Lung (tissue), 12 donors: Measurements from ENCODE around the gene PRCD. TPM values are rescaled to one million over a fixed set of nuclear protein-coding genes. Genes with fewer than 3 reads are reported as not detected.

ENCODE experiments used
- ATAC-seq: fragments of 200-7000 bp; cut with Tn5 transposase; one replicate; pipeline ENCODE4 v1.9.1; 2020; ENCODE audit warnings: moderate number of reproducible peaks; ENCODE audit not compliant: insufficient read depth, low FRiP score
- DNase-seq, 3 donors: peaks; one replicate each; pipeline ENCODE4 v3.0.0-alpha.2; 2013 to 2017
- H3K27ac ChIP-seq, 2 donors: one replicate each; pipeline ENCODE4 v1.5.1; 2013; ENCODE audit warnings: mild to moderate bottlenecking in 2 of 2, moderate library complexity in 2 of 2, control low read depth in 1 of 2, inconsistent platforms in 1 of 2, low read depth in 1 of 2, low read length in 1 of 2
- H3K27me3 ChIP-seq, 3 donors: one replicate each; pipeline ENCODE4 v1.5.1; 2013; ENCODE audit warnings: low read length in 2 of 3; ENCODE audit not compliant: control insufficient read depth in 3 of 3, insufficient read depth in 3 of 3
- H3K36me3 ChIP-seq, 4 donors: one replicate each; pipeline ENCODE4 v1.5.1; 2013; ENCODE audit warnings: low read length in 4 of 4, mild to moderate bottlenecking in 1 of 4, moderate library complexity in 1 of 4; ENCODE audit not compliant: control insufficient read depth in 4 of 4, insufficient read depth in 4 of 4
- H3K4me1 ChIP-seq, 5 donors: one replicate each; pipeline ENCODE4 v1.5.1; 2013; ENCODE audit warnings: low read length in 5 of 5, mild to moderate bottlenecking in 2 of 5, moderate library complexity in 1 of 5; ENCODE audit not compliant: control insufficient read depth in 5 of 5, insufficient read depth in 5 of 5
- H3K4me3 ChIP-seq: one replicate; pipeline ENCODE4 v1.5.1; 2013; ENCODE audit warnings: mild to moderate bottlenecking, control low read depth, moderate library complexity
- H3K9ac ChIP-seq, 2 donors: one replicate each; pipeline ENCODE4 v1.5.1; 2013; ENCODE audit warnings: low read length in 2 of 2, control low read depth in 1 of 2; ENCODE audit not compliant: insufficient read depth in 1 of 2
- H3K9me3 ChIP-seq, 4 donors: one replicate each; pipeline ENCODE4 v1.5.1; 2013; ENCODE audit warnings: low read length in 3 of 4, mild to moderate bottlenecking in 1 of 4, moderate library complexity in 1 of 4; ENCODE audit not compliant: control insufficient read depth in 4 of 4, insufficient read depth in 3 of 4
- WGBS, 2 donors: extraction: QIAGEN DNeasy Blood & Tissue Kit; methylation state at CpG; one replicate each; pipeline ENCODE4 v1.1.7; 2013; 5-methylcytosine and 5-hydroxymethylcytosine counted together
- polyA plus RNA-seq, 2 donors: library from polyadenylated mRNA; stranded (reverse); fragments of 200-250 nt; gene quantifications; one replicate each; pipeline ENCODE4 v1.2.1, GENCODE V29; 2013
- total RNA-seq, 2 donors: library from RNA; depleted of rRNA in 1 of 2; stranded (reverse); fragments of >200 nt in 1 of 2; gene quantifications; one replicate each; pipeline ENCODE4 v1.2.1, GENCODE V29; 2014 to 2021
- TF ChIP-seq, protein P1 (sequence below): IDR thresholded peaks from 2 replicates; pipeline ENCODE4 v1.5.1; 2012; ENCODE audit warnings: mild to moderate bottlenecking; ENCODE audit errors: control extremely low read depth, extremely low read depth
- donor health status: control.
- donor health status: control.
- donor health status: Bipolar disorder and iron deficiency.
- donor health status: healthy.
- donor health status: DM: yes; HTN: yes; CAD: no.

The PRCD gene
- total and polyA plus RNA-seq, 4 donors: 2.0 to 11.3 (median 5.6) TPM

DNA sequence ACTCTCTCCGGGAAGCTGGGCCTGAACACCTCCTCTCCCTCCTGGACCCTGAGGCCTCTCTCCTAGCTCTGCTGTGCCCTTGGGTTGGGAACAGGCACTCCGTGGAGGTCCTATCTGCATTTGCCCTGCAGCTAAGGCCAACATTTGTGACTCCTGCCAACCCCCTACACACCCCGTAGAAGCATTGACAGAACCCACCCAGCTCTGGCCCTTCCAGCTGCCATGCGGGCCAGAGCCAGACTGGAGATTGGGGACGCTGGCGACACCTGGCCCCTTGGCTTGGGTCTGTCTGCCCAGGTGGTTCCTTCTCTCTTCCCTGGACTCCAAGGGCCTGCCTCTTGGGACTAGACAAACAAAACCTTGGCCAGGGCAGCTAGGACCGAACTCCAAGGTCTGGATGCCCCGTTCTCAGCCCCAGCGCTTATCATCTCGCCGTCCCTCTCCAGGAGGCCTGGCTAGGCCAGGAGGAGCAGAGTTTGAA is 38.0 kb upstream of the PRCD start:
- TF ChIP-seq, protein P1, sequence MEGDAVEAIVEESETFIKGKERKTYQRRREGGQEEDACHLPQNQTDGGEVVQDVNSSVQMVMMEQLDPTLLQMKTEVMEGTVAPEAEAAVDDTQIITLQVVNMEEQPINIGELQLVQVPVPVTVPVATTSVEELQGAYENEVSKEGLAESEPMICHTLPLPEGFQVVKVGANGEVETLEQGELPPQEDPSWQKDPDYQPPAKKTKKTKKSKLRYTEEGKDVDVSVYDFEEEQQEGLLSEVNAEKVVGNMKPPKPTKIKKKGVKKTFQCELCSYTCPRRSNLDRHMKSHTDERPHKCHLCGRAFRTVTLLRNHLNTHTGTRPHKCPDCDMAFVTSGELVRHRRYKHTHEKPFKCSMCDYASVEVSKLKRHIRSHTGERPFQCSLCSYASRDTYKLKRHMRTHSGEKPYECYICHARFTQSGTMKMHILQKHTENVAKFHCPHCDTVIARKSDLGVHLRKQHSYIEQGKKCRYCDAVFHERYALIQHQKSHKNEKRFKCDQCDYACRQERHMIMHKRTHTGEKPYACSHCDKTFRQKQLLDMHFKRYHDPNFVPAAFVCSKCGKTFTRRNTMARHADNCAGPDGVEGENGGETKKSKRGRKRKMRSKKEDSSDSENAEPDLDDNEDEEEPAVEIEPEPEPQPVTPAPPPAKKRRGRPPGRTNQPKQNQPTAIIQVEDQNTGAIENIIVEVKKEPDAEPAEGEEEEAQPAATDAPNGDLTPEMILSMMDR: no peak
- Histone ChIP-seq H3K9ac (peak overlapping the region in 1 of 2 donors; percentile 62), H3K27me3 (no peaks in the 10 kb centered on the region), H3K27ac (peak overlapping the region; percentile 21 to 87), H3K9me3 (no peaks in the 10 kb centered on the region), H3K36me3 (no peaks in the 10 kb centered on the region), H3K4me3 (no peak overlapping the region), H3K4me1 (peaks cover 2 to 34% (median 9%) of the 10 kb centered on the region in 5 donors)
- 77 to 79% methylated on average over 11 of the region's 11 CpGs for WGBS, 2 donors
- ATAC-seq (no peak), DNase-seq (no peak)

GRCh38 chr17:76502341-76503211 is 37.3 kb upstream of the PRCD start:
- H3K27me3 ChIP-seq: no peaks in the 10 kb centered on the region
- no peaks in the 10 kb centered on the region for H3K9me3 ChIP-seq
- H3K9ac ChIP-seq: no peak overlapping the region
- peak overlapping the region in 1 of 2 donors; percentile 87 for H3K27ac ChIP-seq
- TF ChIP-seq, protein P1: no peak
- no peak for DNase-seq
- no peak overlapping the region for H3K4me3 ChIP-seq
- H3K4me1 ChIP-seq: peaks cover 2 to 34% (median 9%) of the 10 kb centered on the region in 5 donors
- no peak for ATAC-seq
- WGBS, 2 donors: 63 to 76% methylated on average over 8 of the region's 8 CpGs
- H3K36me3 ChIP-seq: no peaks in the 10 kb centered on the region

- Histone ChIP-seq H3K27ac (no peak overlapping the region), H3K4me3 (no peak overlapping the region), H3K9me3 (no peaks in the 10 kb centered on the region), H3K27me3 (no peaks in the 10 kb centered on the region), H3K9ac (no peak overlapping the region), H3K36me3 (no peaks in the 10 kb centered on the region), H3K4me1 (peaks cover 0 to 20% (median 2%) of the 10 kb centered on the region in 5 donors)
- TF ChIP-seq, protein P1: no peak
- ATAC-seq (no peak), DNase-seq (no peak)
- 32 to 51% methylated on average over 7 of the region's 7 CpGs for WGBS, 2 donors
These were observed 35.7 kb upstream of the PRCD start for GRCh38 chr17:76504117-76504516.
